Measurements from ENCODE around the gene GRID1.
A peak's percentile ranks its signal among the peaks of the same experiment; 100 is the strongest.

Gene GRID1

DNA sequence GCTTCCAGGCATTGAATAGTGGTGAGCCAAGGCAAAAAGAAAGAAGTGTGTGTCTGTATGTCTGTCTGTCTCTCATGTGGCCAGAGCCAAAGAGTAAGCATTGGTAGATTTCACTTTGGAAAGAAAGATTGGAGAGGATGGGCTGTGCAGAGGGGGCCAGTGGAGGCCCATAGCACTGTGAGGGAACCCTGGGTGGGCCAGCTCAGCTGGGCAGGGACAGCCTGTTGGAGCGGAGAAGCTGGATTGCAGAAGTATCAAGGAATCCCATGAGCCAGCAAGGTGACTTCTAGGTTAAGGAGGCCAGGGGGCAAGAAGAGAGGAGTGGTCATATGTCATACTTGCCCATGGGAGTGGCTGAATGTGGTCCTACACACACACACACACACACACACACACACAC is 1.5 kb upstream of the GRID1 start:
- DNase-seq = peak; percentile 2

- peak; percentile 30 for DNase-seq
Observed at GRCh38 chr10:86367152-86367951, 757 bp upstream of the GRID1 start.

GRCh38 chr10:86366902-86367151 is 232 bp upstream of the GRID1 start:
- no peak for DNase-seq

GRCh38 chr10:86365346-86366032 is 1.1 kb downstream of the GRID1 start:
- peak; percentile 30 for DNase-seq

DNA sequence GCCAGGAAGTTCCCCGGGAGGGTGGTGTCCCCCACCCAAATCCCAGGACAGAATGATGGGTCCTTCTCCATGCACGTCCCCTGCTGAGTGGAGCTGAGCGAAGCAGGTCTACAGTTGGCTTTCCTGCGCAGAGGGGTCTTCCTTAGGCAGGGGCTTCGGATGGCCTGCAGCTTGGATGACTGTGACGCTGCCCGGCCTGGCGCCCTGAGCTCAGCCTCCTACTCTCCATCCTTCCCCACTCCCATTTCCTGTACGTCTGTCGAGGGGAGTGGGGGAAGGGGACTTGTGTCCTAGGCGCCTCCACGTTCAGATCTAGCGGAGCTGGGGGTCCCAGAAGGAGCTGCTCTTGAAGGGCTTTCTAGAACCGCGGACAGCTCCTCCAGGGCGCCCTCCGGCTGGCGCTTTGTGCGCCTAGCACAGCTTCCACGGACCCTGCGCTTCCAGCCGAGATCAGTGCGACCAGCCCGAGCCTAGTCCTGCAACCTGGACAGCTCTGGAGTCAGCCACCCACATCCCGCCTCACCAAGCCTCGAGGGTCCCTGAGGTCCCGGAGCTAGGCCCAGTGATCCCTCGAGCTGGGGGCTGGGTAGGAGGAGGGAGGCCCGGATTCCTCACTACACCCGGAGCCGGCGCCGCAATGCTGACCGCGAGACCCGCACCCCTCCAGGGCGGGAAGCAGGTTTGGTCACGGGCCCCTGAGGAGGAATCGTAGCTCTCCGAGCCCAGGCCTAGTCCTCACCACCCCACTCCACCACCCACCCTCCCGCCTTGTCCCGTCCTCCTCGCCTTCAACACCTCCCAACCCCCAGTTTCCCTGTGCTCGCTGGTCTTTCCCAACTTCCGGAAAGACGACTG is 1.9 kb downstream of the GRID1 start:
- peak; percentile 29 for DNase-seq

DNA sequence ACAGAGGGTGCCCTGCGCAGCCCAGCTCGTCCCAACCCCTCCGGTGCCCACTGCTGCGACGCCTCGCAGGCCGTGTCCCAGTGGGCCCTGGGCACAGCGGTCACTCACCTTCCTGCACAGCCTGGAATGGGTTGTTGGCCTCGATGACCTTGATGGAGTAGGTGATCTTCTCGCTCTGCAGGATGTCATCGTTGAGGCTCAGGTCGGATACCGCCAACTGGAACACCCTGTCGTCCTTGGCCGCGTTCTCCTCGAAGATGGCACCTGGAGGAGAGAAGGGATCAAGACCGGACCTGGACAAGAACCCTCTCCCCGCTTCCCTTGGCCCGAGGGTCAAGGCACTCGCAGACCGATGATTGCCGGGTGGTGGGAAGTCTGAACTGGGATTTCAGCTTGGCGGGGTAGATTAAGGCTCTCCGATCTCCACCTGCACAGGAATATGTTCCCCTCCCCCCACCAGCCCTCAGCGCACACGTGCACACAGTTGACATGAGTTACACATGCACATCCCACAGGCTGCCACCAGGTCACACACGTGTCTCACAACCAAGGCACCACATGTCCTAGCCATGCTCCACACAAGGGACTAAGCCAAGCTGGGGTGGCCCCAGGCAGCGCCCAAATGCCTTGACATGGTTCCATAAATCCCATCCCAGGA is 2.6 kb downstream of the GRID1 start:
- peak; percentile 33 for DNase-seq

DNA sequence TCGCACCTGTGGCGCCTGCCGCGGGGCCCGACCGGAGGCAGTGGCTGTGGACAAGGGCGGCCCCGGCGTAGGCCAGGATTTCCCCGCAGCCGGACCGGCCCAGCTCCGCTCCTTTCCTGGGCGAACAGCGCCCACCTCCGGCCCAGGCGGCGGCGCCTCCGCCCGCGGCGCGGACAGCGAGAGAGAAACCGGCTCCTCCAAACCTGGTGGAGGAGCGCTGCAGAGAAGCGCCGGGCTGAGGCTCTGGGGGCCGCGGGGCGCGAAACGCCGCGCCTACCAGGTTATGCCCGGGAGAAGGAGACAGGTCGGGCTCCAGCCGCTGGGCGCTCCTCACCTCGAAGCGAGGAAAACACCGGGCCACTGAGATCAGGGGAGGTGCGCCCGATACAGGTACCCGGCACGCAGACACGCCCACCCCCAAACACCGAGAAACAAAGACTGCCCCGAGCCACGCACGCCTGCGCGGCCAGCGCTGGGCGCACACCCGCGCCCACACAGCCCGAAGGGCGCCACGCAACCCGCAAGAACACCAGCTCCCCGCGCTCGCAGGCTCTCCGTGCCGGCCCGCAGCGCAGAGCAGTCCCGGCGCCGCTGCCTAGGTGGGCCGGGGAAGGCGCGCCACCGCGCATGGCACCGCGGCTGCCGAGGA is 3.3 kb downstream of the GRID1 start:
- DNase-seq = peak; percentile 28

- peak; percentile 28 for DNase-seq
Observed at GRCh38 chr10:86362586-86363183, 3.9 kb downstream of the GRID1 start.

DNA sequence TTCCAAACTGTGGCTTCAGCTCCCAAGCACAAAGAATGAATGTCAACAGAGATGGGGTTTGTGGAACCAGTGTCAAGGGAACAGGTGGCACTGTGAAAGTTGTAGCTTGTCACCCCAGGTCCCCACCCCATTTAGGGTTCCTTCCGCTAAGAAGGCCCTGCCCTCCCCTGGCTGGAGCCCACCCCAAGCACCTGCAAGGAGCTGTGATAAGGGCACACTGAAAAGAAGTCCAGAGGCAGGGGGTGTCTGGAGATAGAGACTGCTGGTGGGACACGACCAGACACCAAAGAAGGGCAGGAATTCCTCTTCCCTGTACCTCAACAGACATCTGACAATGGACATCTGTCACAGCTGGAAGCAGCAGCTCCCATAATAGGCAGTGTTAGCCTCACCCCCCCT is 4.5 kb downstream of the GRID1 start:
- DNase-seq = peak; percentile 14

DNA sequence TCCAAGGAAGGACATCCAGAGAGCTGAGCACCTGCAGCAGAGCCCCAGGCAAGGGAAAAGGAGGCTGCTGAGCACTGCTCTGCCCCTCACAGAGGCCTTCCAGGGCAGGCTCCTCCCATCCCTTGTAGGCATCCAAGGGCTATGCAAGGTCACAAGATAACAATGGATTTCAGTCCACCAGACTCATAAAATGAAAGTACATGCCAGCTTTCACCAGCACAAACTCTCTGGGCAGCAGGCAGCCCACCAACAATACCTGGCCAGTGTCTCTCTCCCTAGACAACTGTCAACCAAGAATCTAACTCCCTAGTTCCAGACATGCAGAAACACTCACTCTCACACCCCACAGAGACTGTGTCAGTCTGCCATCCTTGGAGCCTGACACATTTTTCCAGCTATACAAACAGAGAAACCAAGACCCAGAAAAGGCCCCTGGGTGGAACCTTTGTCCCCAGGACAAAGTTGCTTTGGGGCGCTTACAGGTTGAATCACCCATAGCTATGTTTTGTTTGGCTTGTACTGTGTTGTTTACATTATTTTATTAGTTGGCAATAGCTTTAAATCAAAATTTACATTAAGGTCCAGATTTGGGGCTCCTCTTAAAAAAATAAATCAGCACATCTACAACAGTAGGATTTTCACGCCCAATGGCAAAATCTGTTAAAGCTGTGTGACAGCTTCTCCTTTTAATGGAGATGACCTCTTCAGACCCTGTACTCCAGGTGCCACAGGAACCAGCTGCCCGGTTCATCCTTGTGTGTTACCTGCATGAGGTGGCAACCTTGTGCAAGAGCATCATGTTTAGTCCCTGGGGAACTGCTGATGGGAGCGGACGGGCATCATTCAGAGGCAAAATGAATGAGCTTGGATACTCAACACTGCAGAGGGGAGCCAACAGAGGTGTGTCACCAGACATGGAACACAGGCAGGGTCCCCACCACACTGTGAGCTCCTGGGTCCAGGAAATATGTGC is 5.2 kb downstream of the GRID1 start:
- DNase-seq = peak; percentile 12

DNA sequence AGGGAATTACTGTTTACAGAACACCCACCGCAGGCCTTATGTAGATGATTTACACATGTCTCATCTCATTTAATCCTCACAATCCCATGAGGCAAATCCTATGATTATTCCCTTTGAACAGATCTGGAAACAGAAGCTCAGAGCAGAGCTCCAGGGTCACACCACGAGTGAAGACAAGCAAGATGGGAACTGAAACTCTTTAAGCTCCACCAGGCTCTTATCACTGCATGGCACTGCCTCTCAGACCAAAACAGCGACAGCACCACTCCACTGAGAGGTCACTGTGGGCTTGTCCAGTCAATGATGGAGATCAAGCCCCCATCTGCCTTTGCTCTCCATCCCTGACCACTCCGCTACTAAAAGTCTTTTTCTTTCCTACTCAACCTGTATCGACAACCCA is 5.9 kb downstream of the GRID1 start:
- DNase-seq = peak; percentile 5

DNA sequence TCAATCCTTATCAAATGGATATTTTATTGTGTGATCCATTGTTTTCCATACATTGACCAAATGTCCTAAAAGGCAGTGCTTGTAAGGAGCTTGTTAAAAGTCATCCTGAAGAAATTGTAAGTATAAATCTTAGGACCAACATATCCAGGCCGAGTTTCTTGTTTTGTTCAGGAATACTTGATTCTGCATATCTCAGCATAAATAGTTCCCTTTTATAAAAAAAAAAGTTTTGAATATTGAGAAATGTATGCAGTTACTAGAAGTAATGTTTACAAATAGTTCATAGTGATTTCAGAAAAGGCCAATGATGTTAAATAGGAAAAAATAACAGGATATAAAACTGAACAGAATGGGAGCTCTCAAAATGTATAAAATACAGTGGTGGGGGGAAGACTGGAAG is 6.6 kb downstream of the GRID1 start:
- DNase-seq = no peak

GRCh38 chr10:86359111-86359510 is 7.5 kb downstream of the GRID1 start:
- DNase-seq = no peak

GRCh38 chr10:86357676-86358075 is 8.9 kb downstream of the GRID1 start:
- DNase-seq = no peak

- DNase-seq = no peak
Observed at GRCh38 chr10:86357041-86357440, 9.6 kb downstream of the GRID1 start.

DNA sequence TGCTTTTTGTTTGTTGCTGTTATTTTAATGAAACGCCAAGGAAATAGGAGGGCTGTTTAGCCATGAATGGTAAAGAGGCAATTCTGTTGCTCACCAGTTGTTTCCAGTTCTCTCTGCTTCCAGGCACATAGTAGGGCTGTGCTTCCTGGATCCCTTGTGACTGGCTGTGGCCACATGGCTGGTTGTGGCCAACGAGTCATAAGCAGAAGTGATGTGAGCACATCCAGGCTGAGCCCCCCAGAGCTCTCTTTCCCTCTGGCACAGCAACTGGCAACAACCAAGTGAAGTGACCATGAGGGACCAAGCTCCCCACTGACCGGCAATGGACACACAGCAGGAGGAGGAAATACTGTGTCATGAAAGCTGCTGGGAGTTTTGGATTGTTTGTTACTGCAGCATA is 10.3 kb downstream of the GRID1 start:
- DNase-seq = no peak

GRCh38 chr10:86355571-86356038 is 11.0 kb downstream of the GRID1 start:
- DNase-seq = no peak

GRCh38 chr10:86354761-86355540 is 11.6 kb downstream of the GRID1 start:
- no peak for DNase-seq

DNA sequence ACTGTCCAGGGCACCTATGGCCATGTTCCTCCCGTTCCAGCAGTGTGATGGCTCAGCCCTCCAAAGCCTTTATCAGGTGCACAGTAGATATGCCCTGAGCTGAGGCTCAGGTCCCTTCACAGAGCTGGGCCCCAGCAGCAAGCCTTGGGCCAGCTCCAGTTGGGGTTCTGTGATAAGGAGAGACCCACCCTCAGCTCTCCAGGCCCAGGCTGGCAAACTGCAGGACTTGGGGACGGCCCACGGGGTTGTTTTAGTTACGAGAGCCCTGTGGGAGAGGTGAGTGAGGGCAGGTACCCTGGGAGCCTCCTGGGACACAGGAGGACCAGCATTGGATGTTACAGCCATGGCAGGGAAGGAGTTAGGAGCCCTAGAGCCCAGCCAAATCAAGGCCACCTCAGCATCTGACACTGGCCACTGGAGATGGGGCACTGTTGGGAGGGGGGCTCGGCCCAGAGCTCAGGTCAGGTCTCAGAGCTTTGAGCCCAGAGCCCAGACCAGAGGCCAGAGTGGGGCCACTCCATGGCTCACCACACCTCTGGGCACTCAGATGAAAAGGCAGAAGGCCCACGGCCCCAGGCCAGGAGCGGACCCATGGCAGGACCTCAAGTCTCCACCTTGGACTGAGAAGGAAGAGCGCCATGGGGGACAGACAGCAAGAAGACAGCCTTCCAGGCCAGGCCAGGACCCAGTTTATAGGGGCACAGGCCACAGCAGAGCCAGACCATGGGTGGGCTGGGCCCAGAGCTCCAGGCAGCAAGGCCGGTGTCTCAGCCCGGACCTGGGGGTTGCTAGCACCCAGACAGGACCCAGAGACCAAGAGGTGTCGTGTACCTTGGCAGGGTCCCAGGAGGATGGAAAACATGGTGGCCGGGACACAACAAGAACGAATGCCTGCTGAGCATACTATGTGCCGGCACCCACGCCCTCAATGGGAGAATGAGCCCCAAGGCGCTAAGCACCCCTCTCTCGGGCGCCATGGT is 12.8 kb downstream of the GRID1 start:
- DNase-seq = no peak
